Testis (tissue), 2 donors: ENCODE measurements around the gene AKNA.

ENCODE experiments used
- CTCF ChIP-seq, 3 experiments: fragments of 450-650 bp in 2 of 3; fragments of 200-600 bp in 1 of 3; sonication (generic) in 1 of 3; IDR thresholded peaks; one replicate each; pipeline ENCODE4 v1.5.1; 2016 to 2019; ENCODE audit warnings: antibody characterized with exemption in 3 of 3, mild to moderate bottlenecking in 2 of 3, moderate library complexity in 1 of 3
- POLR2A ChIP-seq: fragments of 450-650 bp; IDR thresholded peaks from one replicate; pipeline ENCODE4 v1.6.1; 2017; ENCODE audit warnings: antibody characterized with exemption, mild to moderate bottlenecking, moderate library complexity

- TF ChIP-seq CTCF (IDR thresholded peaks at IDR 0.05) (no peak), POLR2A (no peak)
These were observed 26.1 kb upstream of the AKNA start for GRCh38 chr9:114413861-114414301.
